HS-27A (cell line): ENCODE measurements around the gene PKDREJ.
A peak's percentile ranks its signal among the peaks of the same experiment; 100 is the strongest.
"Not testable (repeated sequence)": the region's sequence is repeated elsewhere in the genome, so short reads cannot be mapped to it uniquely, and the experiment has no call there.

Source experiments
- DNase-seq: peaks from one replicate; pipeline ENCODE4 v3.0.0-alpha.2; 2012; ENCODE audit warnings: low read depth, missing footprints

The PKDREJ gene

GRCh38 chr22:46267431-46268279, 4.5 kb upstream of the PKDREJ start, which contains the start of gene TTC38:
TSS of gene TTC38 (plus strand) at chr22:46268008. CDS start at chr22:46268040, 32 bp downstream.
- DNase-seq, result peak; percentile 42

DNA sequence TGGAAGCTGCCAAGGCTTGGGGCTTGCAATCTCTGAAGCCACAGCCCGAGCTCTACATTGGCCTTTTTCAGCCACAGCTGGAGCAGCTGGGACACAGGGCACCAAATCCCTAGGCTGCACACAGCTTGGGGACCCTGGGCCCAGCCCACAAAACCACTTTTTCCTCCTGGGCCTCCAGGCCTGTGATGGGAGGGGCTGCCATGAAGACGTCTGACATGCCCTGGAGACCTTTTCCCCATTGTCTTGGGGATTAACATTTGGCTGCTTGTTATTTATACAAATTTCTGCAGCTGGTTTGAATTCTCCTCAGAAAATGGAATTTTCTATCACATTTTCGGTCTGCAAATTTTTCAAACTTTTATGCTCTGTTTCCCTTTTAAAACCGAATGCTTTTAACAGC, 2.5 kb upstream of the PKDREJ start:
- not testable (repeated sequence) for DNase-seq

GRCh38 chr22:46264520-46264919, 1.4 kb upstream of the PKDREJ start:
- DNase-seq, result not testable (repeated sequence)

DNA sequence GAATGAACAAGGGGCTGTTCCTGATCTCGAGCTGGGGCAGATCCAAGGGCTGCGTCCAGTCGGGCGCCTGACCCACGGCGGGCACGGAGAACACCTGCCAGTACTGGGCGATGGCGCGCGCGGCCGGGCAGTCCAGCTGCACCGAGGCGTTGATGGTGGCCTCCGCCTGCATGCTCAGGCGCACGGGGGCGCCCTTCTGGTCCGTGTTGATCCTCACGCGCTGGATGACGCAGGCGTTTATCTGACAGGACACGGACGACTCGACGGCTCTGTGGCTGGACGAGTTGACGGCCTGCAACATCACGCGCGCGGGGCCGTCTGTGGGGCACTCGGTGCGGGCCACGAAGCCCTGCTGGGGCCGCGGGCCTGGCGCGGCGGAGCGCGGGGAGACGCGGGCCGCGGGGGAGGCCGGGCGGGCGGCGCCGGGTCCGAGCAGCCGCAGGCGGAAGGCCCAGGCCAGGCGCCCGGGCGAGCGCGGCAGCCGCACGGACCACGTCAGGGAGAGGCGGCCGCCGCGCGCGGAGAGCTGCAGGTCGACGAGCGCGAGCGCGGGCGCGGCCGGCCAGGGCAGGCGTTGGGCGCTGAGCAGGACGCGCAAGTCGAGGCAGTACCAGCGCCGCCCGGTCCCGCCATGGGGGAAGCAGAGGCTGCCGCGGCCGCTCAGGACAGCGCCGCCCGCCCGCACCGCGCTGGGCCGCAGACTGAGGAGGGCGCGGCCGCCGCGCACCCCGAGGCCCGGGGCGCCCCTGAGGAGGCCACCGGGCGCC, 511 bp downstream of the PKDREJ start:
- DNase-seq, result no peak

DNA sequence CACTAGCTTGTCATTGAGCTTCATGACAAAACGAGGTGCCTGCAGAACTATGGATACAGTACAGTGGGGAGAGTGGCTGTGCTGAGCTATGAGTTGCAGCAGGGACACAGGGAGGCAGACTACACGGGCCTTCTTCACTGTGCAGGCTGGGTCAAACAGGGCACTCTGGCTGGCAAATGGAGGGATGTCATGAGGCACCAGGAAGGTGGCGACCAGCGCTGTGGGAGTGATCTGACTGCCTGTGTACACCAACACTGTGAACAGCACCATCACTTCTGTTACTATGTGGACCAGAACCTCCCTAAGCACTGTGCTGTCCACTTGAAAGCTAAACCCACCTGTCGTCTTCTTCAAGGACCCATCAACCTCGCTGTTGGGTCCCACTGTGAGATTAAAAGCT, 3.1 kb downstream of the PKDREJ start:
- no peak for DNase-seq

GRCh38 chr22:46259374-46259773, 3.8 kb downstream of the PKDREJ start:
- no peak for DNase-seq

DNA sequence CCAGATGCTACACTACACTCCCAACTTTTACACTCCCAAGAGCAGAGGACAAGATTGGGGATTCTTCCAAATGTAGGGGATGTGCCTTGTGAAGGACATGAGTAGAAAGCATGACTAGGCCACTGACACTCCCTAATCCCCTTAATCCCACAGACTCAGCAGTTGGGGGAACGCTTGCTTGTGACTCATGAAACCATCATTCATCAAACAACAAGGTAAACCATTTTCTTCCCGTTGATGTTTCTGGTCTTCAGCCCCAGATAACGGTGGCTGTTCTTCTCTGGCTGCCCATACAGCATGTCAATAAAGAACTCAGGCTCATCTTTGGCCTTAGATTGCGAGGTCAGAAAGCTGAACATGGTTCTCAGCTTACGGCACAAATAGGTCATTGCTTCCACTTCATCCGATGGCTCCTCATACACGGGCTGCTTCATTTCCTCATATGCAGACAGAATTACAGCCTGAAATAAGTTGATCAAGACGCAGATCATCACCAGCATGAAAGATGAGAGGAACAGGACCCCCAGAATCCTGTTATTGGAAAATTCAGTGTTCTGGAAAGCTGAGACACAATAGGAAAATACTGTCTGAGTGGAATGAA, 6.7 kb downstream of the PKDREJ start:
- no peak for DNase-seq

DNA sequence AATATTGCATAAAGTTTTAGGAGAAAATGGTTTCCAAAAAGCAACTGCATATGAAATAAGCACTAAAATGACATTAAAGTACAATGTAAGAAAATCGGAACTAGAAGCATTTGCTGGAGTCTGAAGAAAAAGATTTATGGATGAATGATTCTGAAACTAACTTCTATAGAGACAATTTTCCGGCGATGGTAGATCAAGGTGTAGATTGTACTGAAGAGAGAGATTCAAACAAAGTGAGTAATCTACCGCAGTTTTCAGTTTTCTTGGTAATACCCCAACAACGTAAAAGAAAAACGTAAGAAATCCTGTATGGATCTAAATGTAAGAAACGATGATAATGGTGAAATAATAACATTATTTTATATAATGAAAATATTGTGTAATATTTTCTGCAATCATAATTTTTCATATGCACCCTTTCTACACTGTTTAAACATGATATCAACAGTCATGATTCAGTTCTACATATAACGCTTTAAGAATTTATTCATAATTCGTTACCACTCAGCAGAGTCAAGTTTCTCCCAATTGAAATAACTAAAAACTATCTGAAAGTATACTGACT, 11.2 kb downstream of the PKDREJ start:
- DNase-seq, result no peak

DNA sequence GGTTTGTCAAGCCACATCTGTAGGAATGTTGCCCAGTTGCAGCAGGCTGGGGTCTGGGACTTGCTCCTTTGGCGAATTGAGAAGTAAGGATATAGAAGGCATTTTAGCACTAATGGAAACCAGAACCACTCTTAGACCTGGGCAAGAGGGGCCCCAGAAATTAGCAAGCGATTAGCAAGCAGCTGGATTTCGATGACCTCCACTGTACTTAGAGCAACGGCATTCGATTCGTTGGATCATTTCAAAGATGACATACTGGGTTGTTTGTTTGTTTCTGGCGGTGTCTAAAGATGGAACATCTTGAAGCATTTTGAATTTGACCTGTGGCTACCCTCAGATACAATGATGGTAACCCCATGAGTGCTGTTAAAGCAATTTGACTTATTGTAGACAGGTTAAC, 11.9 kb downstream of the PKDREJ start:
- DNase-seq, result no peak

DNA sequence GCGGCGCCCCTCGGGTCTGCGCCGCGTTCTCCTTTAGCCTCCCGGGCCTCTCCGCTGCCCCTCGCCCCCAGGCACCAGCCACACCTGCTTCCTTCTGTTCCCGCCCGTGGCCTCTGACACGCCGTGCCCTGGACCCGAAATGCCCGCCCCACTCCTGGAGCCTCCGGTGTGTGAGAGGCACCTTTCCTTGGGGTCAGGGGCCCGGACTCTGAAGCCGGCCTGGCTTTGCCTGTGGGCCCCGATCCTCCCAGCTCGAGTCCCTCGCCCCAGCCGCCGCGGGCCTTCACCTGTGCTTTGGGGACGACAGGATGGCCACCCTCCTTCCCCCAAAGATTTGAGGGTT, 12.4 kb downstream of the PKDREJ start:
- no peak for DNase-seq

DNA sequence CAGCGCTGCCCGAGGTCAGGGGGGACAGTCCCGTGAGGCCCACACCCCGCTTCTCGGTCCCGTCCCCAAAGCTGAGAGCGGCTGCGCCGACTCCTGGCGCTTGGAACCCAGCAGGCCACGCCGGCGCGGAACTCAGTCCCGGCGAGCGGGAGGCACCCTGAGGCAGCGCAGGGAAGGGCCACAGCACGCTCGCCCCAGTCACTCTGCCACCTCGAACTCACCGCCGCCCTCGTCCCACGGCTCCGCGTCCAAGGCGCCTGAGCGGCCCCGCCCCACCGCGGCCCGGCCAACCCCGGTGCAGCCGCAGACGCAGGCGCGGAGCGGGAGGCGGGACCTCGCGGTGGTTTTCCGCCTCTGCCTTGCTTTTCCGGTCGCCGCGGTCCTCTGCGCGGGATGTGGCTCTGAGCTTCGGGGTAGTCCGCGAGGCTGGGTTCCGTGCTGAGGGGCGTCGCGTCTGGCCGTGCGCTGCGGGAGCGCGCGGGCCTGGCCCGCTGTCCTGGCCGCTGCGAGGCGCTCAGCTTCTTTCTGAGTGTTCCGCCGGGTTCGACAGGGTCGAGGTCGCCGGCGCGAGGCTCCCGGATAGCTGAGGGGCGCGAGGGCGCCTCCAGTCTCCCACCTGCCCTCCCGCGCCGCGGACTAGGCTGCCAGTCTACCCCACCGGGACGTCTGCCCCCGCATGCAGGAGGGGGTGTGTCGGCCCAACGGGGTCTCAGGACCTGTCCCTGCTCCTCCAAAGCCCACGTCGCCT, 12.9 kb downstream of the PKDREJ start, which contains the start of gene CDPF1:
Gene CDPF1, minus strand, starts transcription at position 259 of the 748 bp plus-strand sequence. CDS start 2,009 bp downstream, outside the sequence.
- peak; percentile 47 for DNase-seq

DNA sequence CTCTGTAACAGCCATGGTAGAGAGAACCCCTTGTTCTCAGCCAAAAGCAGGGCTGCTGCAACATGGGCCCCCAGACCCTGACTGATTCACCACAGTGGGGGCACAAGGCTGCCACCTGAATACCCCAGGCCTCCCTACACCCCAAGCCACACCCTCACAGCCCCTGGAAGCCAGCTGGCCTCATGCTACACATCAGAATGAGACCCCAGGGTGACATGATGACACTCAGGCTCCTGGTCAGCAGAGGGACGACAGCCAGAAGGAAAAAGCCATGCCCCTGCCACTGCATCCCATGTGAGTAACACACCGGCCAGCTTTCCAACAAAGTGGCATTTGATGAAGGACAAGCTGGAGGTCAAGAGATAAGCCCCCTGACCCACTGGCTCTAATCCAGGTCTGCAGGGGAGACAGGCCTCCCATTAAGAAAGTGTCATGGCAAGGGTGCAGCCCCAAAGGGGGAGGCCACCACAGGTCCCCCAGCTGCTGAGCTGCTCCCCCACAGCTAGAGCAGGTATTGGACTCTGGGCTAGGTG, 15.6 kb downstream of the PKDREJ start:
- no peak for DNase-seq

GRCh38 chr22:46246178-46246577, 17.0 kb downstream of the PKDREJ start:
- no peak for DNase-seq

GRCh38 chr22:46245511-46245910, 17.6 kb downstream of the PKDREJ start:
- DNase-seq, result no peak

- DNase-seq, result no peak
Observed at GRCh38 chr22:46244771-46245170, 18.4 kb downstream of the PKDREJ start.

GRCh38 chr22:46242076-46242475, 21.1 kb downstream of the PKDREJ start:
- no peak for DNase-seq

GRCh38 chr22:46241396-46242007, 21.6 kb downstream of the PKDREJ start:
- no peak for DNase-seq

DNA sequence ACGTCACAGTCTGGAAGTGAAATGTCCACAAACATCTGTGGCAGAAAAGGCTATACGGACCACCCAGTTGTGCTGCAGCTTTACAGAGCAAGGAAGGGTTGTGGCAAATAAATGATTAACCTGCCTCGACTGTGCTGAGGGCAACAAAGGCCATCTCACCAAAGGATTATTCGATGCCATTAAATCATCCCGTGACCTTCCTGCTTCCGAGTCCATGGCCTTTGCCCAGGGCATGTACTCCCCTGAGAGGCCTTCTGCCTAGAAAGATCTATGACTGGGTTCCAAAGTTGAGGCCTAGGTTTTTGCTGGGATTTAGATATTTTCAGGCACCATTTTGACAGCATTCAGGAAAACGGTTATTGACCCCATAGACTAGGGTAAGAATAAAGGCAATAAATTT, 22.2 kb downstream of the PKDREJ start:
- DNase-seq, result no peak

DNA sequence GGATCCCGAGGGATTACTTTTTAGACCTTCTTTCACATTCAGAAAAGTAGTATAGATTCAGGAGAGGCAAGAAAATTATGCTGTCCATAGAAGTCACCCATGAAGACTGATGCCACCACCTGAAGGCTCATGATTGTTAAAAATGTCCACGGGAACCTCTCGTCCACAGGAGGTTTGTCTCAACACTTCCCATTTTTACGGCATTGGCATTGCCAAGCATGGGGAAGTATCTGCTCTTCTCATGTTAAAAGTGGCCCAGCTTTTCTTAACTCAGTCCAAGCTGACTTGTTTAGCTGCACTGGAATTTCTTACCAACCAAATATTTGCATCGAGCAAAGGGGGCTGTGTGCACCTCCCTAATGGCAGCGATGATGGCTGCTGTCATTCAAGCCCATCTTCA, 22.6 kb downstream of the PKDREJ start:
- DNase-seq, result no peak

DNA sequence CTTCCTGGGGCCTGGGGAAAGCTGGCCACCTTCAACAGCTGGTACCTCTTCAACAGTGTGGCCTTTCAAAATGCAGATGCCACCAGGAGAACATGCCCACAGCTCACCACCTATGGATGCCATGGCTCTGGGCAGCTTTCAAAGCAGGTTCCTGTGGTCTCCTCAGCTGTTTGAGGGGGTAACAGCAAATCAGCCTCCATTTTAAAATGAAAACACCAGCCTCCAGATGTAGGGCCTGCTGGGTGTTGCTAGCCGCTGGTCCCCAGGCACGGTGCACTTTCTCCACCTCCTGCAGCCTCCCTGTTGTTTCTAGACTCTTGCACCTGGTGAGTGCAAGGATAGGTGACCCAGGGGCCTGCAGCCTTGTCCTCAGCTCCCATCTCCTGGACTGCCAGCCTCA, 23.1 kb downstream of the PKDREJ start:
- no peak for DNase-seq
